Liver (tissue), 3 donors: ENCODE results near the gene TEX36.

Experiments
- CTCF ChIP-seq: fragments of 150-350 bp; IDR thresholded peaks from 2 replicates; pipeline ENCODE4 v1.5.1; 2017; ENCODE audit warnings: improper control_type of control experiment, low read depth, low read length; ENCODE audit not compliant: missing input control
- EGR1 ChIP-seq, 2 donors: IDR thresholded peaks; 2 replicates each; pipeline ENCODE4 v1.6.1; 2016 to 2018; ENCODE audit warnings: antibody characterized with exemption in 2 of 2, low read depth in 2 of 2
- RAD21 ChIP-seq, 2 donors: IDR thresholded peaks; 2 replicates each; pipeline ENCODE4 v1.6.1; 2016; ENCODE audit warnings: antibody characterized with exemption in 2 of 2, mild to moderate bottlenecking in 2 of 2
- TAF1 ChIP-seq: conservative IDR thresholded peaks from 2 replicates; pipeline ENCODE4 v1.6.1; 2016; ENCODE audit warnings: antibody characterized with exemption, mild to moderate bottlenecking
- donor health status: healthy.
- donor health status: healthy.

DNA sequence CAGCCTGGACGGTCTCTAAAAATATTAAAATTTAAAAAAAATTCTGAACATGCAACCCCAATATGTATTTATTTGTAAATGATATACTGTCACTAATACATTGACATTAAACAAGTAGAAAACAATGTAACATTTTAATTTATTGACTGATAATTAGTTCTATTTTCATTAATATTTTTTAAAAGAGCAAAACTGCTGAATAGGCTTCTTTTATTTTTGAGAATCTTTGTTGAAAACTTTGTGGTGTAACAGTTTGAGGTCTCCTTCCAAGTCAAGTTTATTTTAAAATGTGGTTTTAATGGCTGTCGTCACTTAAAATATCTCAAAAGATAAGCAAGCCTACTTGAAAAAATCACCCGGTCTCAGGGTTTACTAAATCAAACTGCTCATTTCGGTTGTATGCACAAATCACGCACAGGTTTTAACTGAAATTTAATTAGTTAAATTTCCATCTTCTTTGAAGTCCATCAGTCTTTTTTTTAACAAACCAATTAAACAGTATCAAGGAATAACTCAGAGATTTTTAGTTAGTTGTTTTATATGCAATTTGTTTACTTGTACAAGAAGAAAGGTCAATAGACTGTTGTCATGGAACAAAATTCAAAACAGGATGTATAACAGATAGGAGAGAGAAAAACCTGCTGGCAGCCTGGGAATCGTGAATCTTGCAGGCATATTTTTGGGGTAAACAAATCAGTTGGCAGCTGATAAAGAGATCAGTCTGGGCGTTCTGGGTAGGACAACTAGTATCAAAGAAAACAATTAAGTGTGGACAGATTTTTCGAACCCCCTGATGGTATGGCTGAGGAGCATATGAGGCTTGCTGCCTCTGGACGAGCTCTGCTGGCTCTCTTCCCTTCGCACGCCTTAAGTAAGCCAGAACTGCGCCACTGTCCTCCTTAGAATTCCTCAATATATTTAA lies 26.9 kb upstream of the TEX36 start:
- TF ChIP-seq RAD21 (IDR thresholded peaks at IDR 0.05) = no peak
- no peak for TF ChIP-seq CTCF
- TF ChIP-seq TAF1 = no peak
- no peak for TF ChIP-seq EGR1 (IDR thresholded peaks at IDR 0.05; ENCODE audit: low read depth in 2 of 2)
